NK-92 treated with Interleukin-12 subunit alpha and Interleukin-12 subunit beta, amount 100 ng/mL, for 24 hours (cell line): Measurements from ENCODE around the gene INAFM2.

ENCODE experiments used
- DNase-seq: peaks from one replicate; lab custom pipeline; 2025; lab: John Stamatoyannopoulos, UW

INAFM2 gene

GRCh38 chr15:40287968-40288367 lies 35.5 kb upstream of the INAFM2 start:
- DNase-seq = no peak

GRCh38 chr15:40289140-40289775 lies 34.2 kb upstream of the INAFM2 start:
- no peak for DNase-seq

GRCh38 chr15:40290545-40290917 lies 33.0 kb upstream of the INAFM2 start:
- DNase-seq = no peak

- no peak for DNase-seq
Observed at GRCh38 chr15:40290918-40291574, 32.4 kb upstream of the INAFM2 start.

GRCh38 chr15:40292246-40292645 lies 31.2 kb upstream of the INAFM2 start:
- no peak for DNase-seq

- no peak for DNase-seq
Observed at GRCh38 chr15:40293006-40293405, 30.5 kb upstream of the INAFM2 start.

- no peak for DNase-seq
Observed at GRCh38 chr15:40293905-40294895, 29.3 kb upstream of the INAFM2 start.

GRCh38 chr15:40295297-40295696 lies 28.2 kb upstream of the INAFM2 start:
- no peak for DNase-seq

- no peak for DNase-seq
Observed at GRCh38 chr15:40295877-40296560, 27.5 kb upstream of the INAFM2 start.

- DNase-seq = no peak
Observed at GRCh38 chr15:40296561-40297230, 26.8 kb upstream of the INAFM2 start.

- DNase-seq = no peak
Observed at GRCh38 chr15:40297356-40297755, 26.1 kb upstream of the INAFM2 start.

- no peak for DNase-seq
Observed at GRCh38 chr15:40298216-40298935, 25.1 kb upstream of the INAFM2 start.

GRCh38 chr15:40300367-40300766 lies 23.1 kb upstream of the INAFM2 start:
- no peak for DNase-seq

- DNase-seq = no peak
Observed at GRCh38 chr15:40300771-40301170, 22.7 kb upstream of the INAFM2 start.

GRCh38 chr15:40301467-40302179 lies 21.9 kb upstream of the INAFM2 start:
- DNase-seq = no peak

- no peak for DNase-seq
Observed at GRCh38 chr15:40302288-40302886, 21.1 kb upstream of the INAFM2 start.

GRCh38 chr15:40302981-40303380 lies 20.5 kb upstream of the INAFM2 start:
- DNase-seq = no peak

GRCh38 chr15:40303576-40303975 lies 19.9 kb upstream of the INAFM2 start:
- DNase-seq = no peak

GRCh38 chr15:40305281-40305680 lies 18.2 kb upstream of the INAFM2 start:
- no peak for DNase-seq

GRCh38 chr15:40306371-40306770 lies 17.1 kb upstream of the INAFM2 start:
- no peak for DNase-seq
